Fibroblast of skin of left biceps (primary cell): ENCODE measurements around the gene PTPRN2.

ENCODE experiments used
- DNase-seq, 2 experiments: peaks; one replicate each; pipeline ENCODE4 v3.0.0-alpha.2; 2013; ENCODE audit warnings: low read depth in 2 of 2

PTPRN2 gene

GRCh38 chr7:157763279-157764000, 824.2 kb downstream of the PTPRN2 start:
- no peak for DNase-seq

- DNase-seq = no peak
These were observed 824.8 kb downstream of the PTPRN2 start for GRCh38 chr7:157762824-157763223.

GRCh38 chr7:157760004-157760730, 827.5 kb downstream of the PTPRN2 start:
- no peak for DNase-seq

GRCh38 chr7:157759246-157759805, 828.3 kb downstream of the PTPRN2 start:
- no peak for DNase-seq

GRCh38 chr7:157758468-157759245, 829.0 kb downstream of the PTPRN2 start:
- DNase-seq = no peak

- DNase-seq = no peak
These were observed 829.7 kb downstream of the PTPRN2 start for GRCh38 chr7:157757776-157758467.

GRCh38 chr7:157757211-157757610, 830.4 kb downstream of the PTPRN2 start:
- DNase-seq = no peak

GRCh38 chr7:157755741-157756140, 831.9 kb downstream of the PTPRN2 start:
- no peak for DNase-seq

GRCh38 chr7:157754416-157754790, 833.2 kb downstream of the PTPRN2 start:
- DNase-seq = no peak

GRCh38 chr7:157753713-157754415, 833.8 kb downstream of the PTPRN2 start:
- DNase-seq = no peak

GRCh38 chr7:157752832-157753291, 834.8 kb downstream of the PTPRN2 start:
- DNase-seq = no peak

GRCh38 chr7:157751951-157752673, 835.5 kb downstream of the PTPRN2 start:
- no peak for DNase-seq

GRCh38 chr7:157751406-157751805, 836.2 kb downstream of the PTPRN2 start:
- DNase-seq = no peak

- no peak for DNase-seq
These were observed 837.3 kb downstream of the PTPRN2 start for GRCh38 chr7:157750291-157750690.

- no peak for DNase-seq
These were observed 841.6 kb downstream of the PTPRN2 start for GRCh38 chr7:157745721-157746709.

GRCh38 chr7:157744786-157745601, 842.6 kb downstream of the PTPRN2 start:
- DNase-seq = no peak

- DNase-seq = no peak
These were observed 843.7 kb downstream of the PTPRN2 start for GRCh38 chr7:157743781-157744525.
